Cardiac muscle cell (in vitro differentiated cells and primary cell): ENCODE results near the gene PCBD1. TPM values are rescaled to one million over a fixed set of nuclear protein-coding genes. Genes with fewer than 3 reads are reported as not detected.

Source experiments
- DNase-seq, 2 donors: peaks; one replicate each; pipeline versions ENCODE4 v3.0.0 to v3.0.0-alpha.2; 2010 to 2017; ENCODE audit warnings: low read depth in 1 of 2, low spot score in 1 of 2
- H3K27ac ChIP-seq: fragments of 200-600 bp; sonication (generic); 2 replicates; pipeline ENCODE4 v1.5.1; 2016
- H3K27me3 ChIP-seq: fragments of 200-600 bp; sonication (generic); 2 replicates; pipeline ENCODE4 v1.6.0; 2016; ENCODE audit warnings: control low read depth
- H3K36me3 ChIP-seq: fragments of 200-600 bp; sonication (generic); 2 replicates; pipeline ENCODE4 v1.5.1; 2016; ENCODE audit warnings: control low read depth
- H3K4me1 ChIP-seq: fragments of 200-600 bp; sonication (generic); 2 replicates; pipeline ENCODE4 v1.8.1; 2017; ENCODE audit warnings: low read depth, mild to moderate bottlenecking, mixed run types
- H3K4me3 ChIP-seq: fragments of 200-600 bp; sonication (generic); 2 replicates; pipeline ENCODE4 v1.5.1; 2016; ENCODE audit warnings: mild to moderate bottlenecking
- H3K9me3 ChIP-seq: fragments of 200-600 bp; sonication (generic); 2 replicates; pipeline ENCODE4 v1.5.1; 2017; ENCODE audit warnings: low read depth, mild to moderate bottlenecking, control low read depth
- CTCF ChIP-seq: IDR thresholded peaks from 2 replicates; pipeline ENCODE4 v1.5.1; 2012; ENCODE audit warnings: low read depth, mild to moderate bottlenecking, low read length
- polyA plus RNA-seq: library from polyadenylated mRNA; unstranded; fragments of >200 nt; fragmentation: Nextera tagmentation; extraction: Ambion mirVana; gene quantifications from 2 replicates; pipeline ENCODE4 v1.2.1, GENCODE V29; 2016
- total RNA-seq: library from RNA; depleted of rRNA; stranded (reverse); fragments of >200 nt; gene quantifications from 2 replicates; pipeline ENCODE4 v1.2.3, GENCODE V29; 2016

PCBD1 gene
- total and polyA plus RNA-seq, 2 experiments from 2014 or later = 145 to 264 TPM

DNA sequence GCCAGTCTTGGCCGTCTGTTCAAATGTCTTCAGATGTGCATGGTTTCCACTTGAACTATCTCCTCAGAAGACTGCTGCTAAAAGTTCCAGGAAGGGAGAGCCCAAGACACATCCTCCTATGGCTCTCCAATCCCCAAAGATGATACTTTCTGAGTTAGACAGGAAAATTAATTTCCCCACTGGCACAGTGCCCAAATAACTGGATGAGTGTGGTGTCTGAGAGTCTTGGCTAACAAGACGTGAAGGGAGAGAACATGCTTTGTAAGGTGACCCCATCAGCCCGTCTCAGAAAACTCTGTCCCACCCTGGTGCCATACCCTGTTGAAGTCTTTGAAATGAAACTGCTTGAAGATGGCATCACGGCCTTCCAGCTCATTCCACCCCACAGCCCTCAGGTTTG lies 2.9 kb downstream of the PCBD1 start:
- H3K4me3 ChIP-seq = no peak overlapping the region
- no peak overlapping the region for H3K27ac ChIP-seq
- no peak for DNase-seq
- peaks cover 9% of the 10 kb centered on the region for H3K36me3 ChIP-seq
- H3K4me1 ChIP-seq = peaks cover 19% of the 10 kb centered on the region
- no peak for TF ChIP-seq CTCF
- H3K9me3 ChIP-seq = no peaks in the 10 kb centered on the region
- no peaks in the 10 kb centered on the region for H3K27me3 ChIP-seq

DNA sequence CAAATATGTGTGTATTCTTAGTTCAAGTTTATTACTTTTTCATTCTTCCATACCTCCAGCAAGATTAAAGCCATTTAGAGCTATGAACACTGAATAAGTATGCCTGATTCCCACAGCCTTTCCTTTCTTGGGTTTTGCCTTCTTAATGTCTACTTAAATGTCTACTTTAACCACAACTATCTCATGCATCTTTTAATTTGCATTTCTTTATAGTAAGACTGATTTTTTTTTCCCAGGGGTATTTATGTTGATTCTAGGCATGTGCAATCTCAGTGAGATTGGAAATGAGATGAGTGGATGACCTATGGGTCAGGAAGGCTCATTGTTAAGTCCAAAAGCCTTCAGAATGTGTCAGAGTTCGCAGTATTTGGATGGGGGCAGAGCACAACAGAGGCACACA lies 3.6 kb downstream of the PCBD1 start:
- H3K27ac ChIP-seq = no peak overlapping the region
- H3K4me3 ChIP-seq = no peak overlapping the region
- DNase-seq = no peak
- H3K9me3 ChIP-seq = no peaks in the 10 kb centered on the region
- H3K27me3 ChIP-seq = no peaks in the 10 kb centered on the region
- peaks cover 9% of the 10 kb centered on the region for H3K36me3 ChIP-seq
- H3K4me1 ChIP-seq = peaks cover 12% of the 10 kb centered on the region
- no peak for TF ChIP-seq CTCF

DNA sequence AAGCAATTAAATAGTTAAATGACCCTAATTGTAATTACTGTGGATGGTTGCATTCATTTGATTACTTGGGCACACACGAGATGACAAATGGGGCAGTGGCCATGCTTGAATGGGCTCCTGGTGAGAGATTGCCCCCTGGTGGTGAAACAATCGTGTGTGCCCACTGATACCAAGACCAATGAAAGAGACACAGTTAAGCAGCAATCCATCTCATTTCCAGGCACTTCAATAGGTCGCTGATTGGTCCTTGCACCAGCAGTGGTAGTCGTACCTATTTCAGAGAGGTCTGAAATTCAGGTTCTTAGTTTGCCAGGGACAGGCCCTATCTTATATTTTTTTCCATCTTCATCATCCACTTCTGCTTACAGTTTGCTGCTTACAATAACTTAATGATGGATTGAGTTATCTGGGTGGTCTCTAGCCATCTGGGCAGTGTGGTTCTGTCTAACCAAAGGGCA lies 8.3 kb downstream of the PCBD1 start:
- no peak overlapping the region for H3K27ac ChIP-seq
- peak; percentile 87 to 88 for DNase-seq
- H3K36me3 ChIP-seq = peaks cover 33% of the 10 kb centered on the region
- H3K4me3 ChIP-seq = no peak overlapping the region
- peak; percentile 87 for TF ChIP-seq CTCF
- H3K4me1 ChIP-seq = no peaks in the 10 kb centered on the region
- H3K9me3 ChIP-seq = no peaks in the 10 kb centered on the region
- H3K27me3 ChIP-seq = no peaks in the 10 kb centered on the region

GRCh38 chr10:70879207-70879606 lies 9.2 kb downstream of the PCBD1 start:
- no peak for DNase-seq
- no peaks in the 10 kb centered on the region for H3K4me1 ChIP-seq
- peak overlapping the region; percentile 47 for H3K27ac ChIP-seq
- H3K4me3 ChIP-seq = no peak overlapping the region
- no peaks in the 10 kb centered on the region for H3K27me3 ChIP-seq
- H3K36me3 ChIP-seq = peaks cover 33% of the 10 kb centered on the region
- H3K9me3 ChIP-seq = no peaks in the 10 kb centered on the region
- TF ChIP-seq CTCF = no peak

GRCh38 chr10:70874061-70874460 lies 14.3 kb downstream of the PCBD1 start:
- no peak for TF ChIP-seq CTCF
- no peak for DNase-seq
- no peak overlapping the region for H3K4me3 ChIP-seq
- H3K9me3 ChIP-seq = no peaks in the 10 kb centered on the region
- peaks cover 56% of the 10 kb centered on the region for H3K36me3 ChIP-seq
- H3K27ac ChIP-seq = no peak overlapping the region
- H3K27me3 ChIP-seq = no peaks in the 10 kb centered on the region
- H3K4me1 ChIP-seq = no peaks in the 10 kb centered on the region

GRCh38 chr10:70872291-70872690 lies 16.1 kb downstream of the PCBD1 start:
- H3K4me3 ChIP-seq = no peak overlapping the region
- peaks cover 51% of the 10 kb centered on the region for H3K36me3 ChIP-seq
- no peaks in the 10 kb centered on the region for H3K9me3 ChIP-seq
- H3K27me3 ChIP-seq = no peaks in the 10 kb centered on the region
- no peak for TF ChIP-seq CTCF
- H3K27ac ChIP-seq = no peak overlapping the region
- no peak for DNase-seq
- no peaks in the 10 kb centered on the region for H3K4me1 ChIP-seq
